Stimulated activated CD4-positive, alpha-beta T cell treated with anti-CD3 and anti-CD28 coated beads, Interleukin-4, amount 100 ng/mL, for 24 hours (primary cell): ENCODE data around the gene COX5A.
"Not testable (repeated sequence)": the region's sequence is repeated elsewhere in the genome, so short reads cannot be mapped to it uniquely, and the experiment has no call there.

Experiments
- DNase-seq: peaks from one replicate; pipeline ENCODE4 v3.0.0-alpha.2; 2020

Gene COX5A

GRCh38 chr15:74955017-74955416 lies 17.1 kb upstream of the COX5A start:
- DNase-seq, result no peak

GRCh38 chr15:74954515-74954914 lies 16.6 kb upstream of the COX5A start:
- DNase-seq, result no peak

GRCh38 chr15:74951006-74951405 lies 13.1 kb upstream of the COX5A start:
- no peak for DNase-seq

GRCh38 chr15:74950078-74950908 lies 12.4 kb upstream of the COX5A start:
- DNase-seq, result peak; percentile 84

GRCh38 chr15:74937272-74937589 lies 642 bp downstream of the COX5A start:
- no peak for DNase-seq

GRCh38 chr15:74935193-74935592 lies 2.7 kb downstream of the COX5A start:
- DNase-seq, result not testable (repeated sequence)

- no peak for DNase-seq
Observed at GRCh38 chr15:74933573-74933972, 4.3 kb downstream of the COX5A start.

GRCh38 chr15:74928771-74929198 lies 9.1 kb downstream of the COX5A start:
- no peak for DNase-seq

GRCh38 chr15:74924525-74924924 lies 13.3 kb downstream of the COX5A start:
- DNase-seq, result no peak

GRCh38 chr15:74920456-74920855 lies 17.4 kb downstream of the COX5A start:
- no peak for DNase-seq

GRCh38 chr15:74917676-74918075 lies 20.2 kb downstream of the COX5A start:
- DNase-seq, result no peak

GRCh38 chr15:74913799-74914198 lies 24.1 kb downstream of the COX5A start:
- DNase-seq, result not testable (repeated sequence)

GRCh38 chr15:74913041-74913440 lies 24.8 kb downstream of the COX5A start:
- no peak for DNase-seq

GRCh38 chr15:74908635-74909034 lies 29.2 kb downstream of the COX5A start:
- DNase-seq, result no peak

- no peak for DNase-seq
Observed at GRCh38 chr15:74907163-74907870, 30.6 kb downstream of the COX5A start.

- DNase-seq, result peak; percentile 81
Observed at GRCh38 chr15:74906450-74907162, 31.3 kb downstream of the COX5A start, which contains the start of gene FAM219B. FAM219B (minus strand) TSS chr15:74906851; CDS start chr15:74906800, 51 bp downstream.

GRCh38 chr15:74906067-74906449 lies 31.8 kb downstream of the COX5A start:
- DNase-seq, result peak; percentile 34

GRCh38 chr15:74904190-74904805 lies 33.6 kb downstream of the COX5A start:
- DNase-seq, result no peak

GRCh38 chr15:74903676-74904075 lies 34.2 kb downstream of the COX5A start:
- DNase-seq, result no peak

- no peak for DNase-seq
Observed at GRCh38 chr15:74902295-74903075, 35.4 kb downstream of the COX5A start.

- DNase-seq, result peak; percentile 70
Observed at GRCh38 chr15:74901612-74902063, 36.2 kb downstream of the COX5A start.

GRCh38 chr15:74897300-74897701 lies 40.6 kb downstream of the COX5A start:
- DNase-seq, result no peak
